Mesodermal cell (in vitro differentiated cells): ENCODE data around the gene SPDYE18.
"Not testable (repeated sequence)": the region's sequence is repeated elsewhere in the genome, so short reads cannot be mapped to it uniquely, and the experiment has no call there.

Experiments
- H3K27ac ChIP-seq: 2 replicates; pipeline ENCODE4 v1.7.0; 2013; ENCODE audit warnings: mild to moderate bottlenecking, low read depth, low read length, moderate library complexity; ENCODE audit not compliant: severe bottlenecking
- H3K36me3 ChIP-seq: 2 replicates; pipeline ENCODE4 v1.7.1; 2013; ENCODE audit warnings: mild to moderate bottlenecking, low read length, moderate library complexity; ENCODE audit not compliant: control insufficient read depth, insufficient read depth
- H3K4me1 ChIP-seq: one replicate; pipeline ENCODE4 v1.7.1; 2013; ENCODE audit warnings: mild to moderate bottlenecking, low read length; ENCODE audit not compliant: insufficient read depth, control insufficient read depth, poor library complexity, severe bottlenecking
- H3K4me3 ChIP-seq: 2 replicates; pipeline ENCODE4 v1.7.0; 2013; ENCODE audit warnings: low read length, control low read depth, mild to moderate bottlenecking; ENCODE audit not compliant: insufficient read depth, poor library complexity, severe bottlenecking; ENCODE audit errors: extremely low read depth
- H3K9me3 ChIP-seq: 2 replicates; pipeline ENCODE4 v1.7.1; 2013; ENCODE audit warnings: mild to moderate bottlenecking, low read length, moderate library complexity; ENCODE audit not compliant: control insufficient read depth
- WGBS, 2 experiments: methylation state at CpG; one replicate each; pipeline ENCODE4 v1.1.5; 2013; ENCODE audit warnings: missing lambda C conversion rate in 2 of 2; ENCODE audit not compliant: insufficient coverage in 2 of 2; 5-methylcytosine and 5-hydroxymethylcytosine counted together

SPDYE18 gene

DNA sequence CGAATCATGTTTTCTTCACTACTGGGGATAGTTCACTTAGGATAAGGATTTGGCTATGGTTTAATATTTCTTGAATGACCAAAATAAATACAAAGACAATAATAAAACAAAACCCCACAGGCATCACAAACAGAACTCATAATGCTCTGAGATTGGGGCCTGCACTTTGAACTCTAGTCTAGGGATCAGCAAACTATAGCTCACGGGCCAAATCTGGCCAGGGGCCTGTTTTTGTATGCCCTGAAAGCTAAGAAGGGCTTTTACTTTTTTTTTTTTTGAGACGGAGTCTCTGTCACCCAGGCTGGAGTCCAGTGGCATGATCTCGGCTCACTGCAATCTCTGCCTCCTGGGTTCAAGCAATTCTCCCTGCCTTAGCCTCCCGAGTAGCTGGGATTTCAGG is 14.7 kb upstream of the SPDYE18 start:
- WGBS, 2 experiments, result 83% methylated on average over 1 of the region's 5 CpGs; no CpG with 5 or more reads in 1 of the 2 experiments
- H3K27ac ChIP-seq, H3K36me3 ChIP-seq, H3K4me1 ChIP-seq, H3K9me3 ChIP-seq, H3K4me3 ChIP-seq: not testable (repeated sequence)

DNA sequence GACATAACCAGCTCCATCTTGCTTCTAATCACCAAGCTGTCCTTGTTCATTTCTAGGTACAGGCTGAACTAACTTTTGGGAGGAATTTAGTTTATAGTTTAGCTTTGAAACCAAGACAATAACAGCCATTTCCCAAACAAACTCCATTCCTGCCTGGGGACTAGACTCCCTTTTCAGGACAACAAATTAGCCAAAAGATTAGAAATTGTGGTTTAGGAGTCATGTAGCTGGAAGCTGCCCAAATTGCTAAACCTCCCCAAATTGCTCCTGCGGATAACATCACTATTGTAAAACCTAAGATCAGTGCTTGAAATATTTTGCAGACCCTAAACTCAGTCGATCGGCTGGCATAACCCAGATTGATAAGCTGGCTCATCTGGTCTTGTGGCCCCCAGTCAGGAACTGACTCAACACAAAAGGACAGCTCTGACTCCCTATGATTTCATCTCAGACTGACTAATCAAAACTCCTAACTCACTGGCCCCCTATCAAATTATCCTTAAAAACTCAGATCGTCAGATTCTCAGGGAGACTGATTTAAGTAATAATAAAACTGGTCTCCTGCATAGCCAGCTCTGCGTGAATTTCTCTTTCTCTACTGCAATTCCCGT is 12.5 kb upstream of the SPDYE18 start:
- H3K4me3 ChIP-seq, H3K4me1 ChIP-seq, H3K27ac ChIP-seq, H3K36me3 ChIP-seq, H3K9me3 ChIP-seq: not testable (repeated sequence)
- WGBS, 2 experiments, result no CpG with 5 or more reads among the region's 6 CpGs

DNA sequence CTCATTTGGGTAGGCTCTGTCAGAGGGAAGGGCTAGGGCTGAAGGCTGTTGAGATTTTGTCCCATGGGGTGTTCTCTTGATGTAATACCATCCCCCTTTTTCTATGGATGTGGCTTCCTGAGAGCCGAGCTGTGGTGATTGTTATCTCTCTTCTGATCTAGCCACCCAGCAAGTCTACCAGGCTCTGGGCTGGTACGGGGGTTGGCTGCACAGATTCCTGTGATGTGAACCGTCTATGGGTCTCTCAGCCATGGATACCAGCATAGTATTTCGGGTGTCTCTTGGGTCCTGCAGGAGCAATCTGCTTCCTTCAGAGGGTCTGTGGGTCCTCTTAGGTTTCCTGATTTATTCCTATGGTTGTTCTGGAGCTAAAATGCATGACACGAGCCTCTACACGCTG is 8.8 kb upstream of the SPDYE18 start:
- H3K27ac ChIP-seq, H3K36me3 ChIP-seq, H3K9me3 ChIP-seq, H3K4me3 ChIP-seq, H3K4me1 ChIP-seq: not testable (repeated sequence)
- WGBS, 2 experiments, result 92 to 100% methylated on average over 4 to 5 of the region's 6 CpGs

DNA sequence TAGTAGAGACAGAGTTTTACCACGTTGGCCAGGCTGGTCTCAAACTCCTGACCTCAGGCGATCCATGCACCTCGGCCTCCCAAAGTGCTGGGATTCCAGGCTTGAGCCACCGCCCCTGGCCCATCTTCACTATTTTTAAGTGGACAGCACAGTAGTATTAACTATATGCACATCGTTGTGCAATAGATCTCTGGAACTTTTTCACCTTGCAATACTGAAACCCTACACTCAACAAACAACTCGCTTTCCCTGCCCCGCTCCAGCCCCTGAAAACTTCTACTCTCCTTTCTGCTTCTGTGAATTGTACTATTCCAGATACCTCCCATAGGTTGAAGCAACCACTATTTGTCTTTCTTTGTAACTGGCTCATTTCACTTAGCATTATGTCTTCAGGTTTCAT is 3.5 kb upstream of the SPDYE18 start:
- 90 to 94% methylated on average over 6 to 7 of the region's 7 CpGs for WGBS, 2 experiments
- not testable (repeated sequence) for H3K9me3 ChIP-seq, H3K36me3 ChIP-seq, H3K27ac ChIP-seq, H3K4me1 ChIP-seq, H3K4me3 ChIP-seq

DNA sequence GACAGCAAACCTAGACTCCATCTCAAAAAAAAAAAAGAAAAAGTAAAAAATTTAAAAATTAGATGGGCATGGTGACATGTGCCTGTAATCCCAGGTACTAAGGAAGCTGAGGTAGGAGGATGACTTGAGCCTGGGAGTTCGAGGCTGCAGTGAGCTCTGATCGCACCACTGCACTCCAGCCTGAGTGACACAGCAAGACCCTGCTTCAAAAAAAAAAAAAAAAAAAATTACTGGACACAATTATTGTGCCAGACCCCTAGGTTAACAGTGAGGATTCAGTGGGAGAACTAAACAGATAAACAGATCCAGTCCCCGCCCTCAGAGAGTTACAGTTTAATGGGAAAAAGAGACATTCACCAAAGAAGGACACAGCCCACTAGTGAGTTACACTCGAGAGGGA is 1.4 kb upstream of the SPDYE18 start:
- H3K4me3 ChIP-seq, H3K36me3 ChIP-seq, H3K9me3 ChIP-seq, H3K27ac ChIP-seq, H3K4me1 ChIP-seq: not testable (repeated sequence)
- WGBS, 2 experiments, result 100% methylated on average over 2 of the region's 4 CpGs

DNA sequence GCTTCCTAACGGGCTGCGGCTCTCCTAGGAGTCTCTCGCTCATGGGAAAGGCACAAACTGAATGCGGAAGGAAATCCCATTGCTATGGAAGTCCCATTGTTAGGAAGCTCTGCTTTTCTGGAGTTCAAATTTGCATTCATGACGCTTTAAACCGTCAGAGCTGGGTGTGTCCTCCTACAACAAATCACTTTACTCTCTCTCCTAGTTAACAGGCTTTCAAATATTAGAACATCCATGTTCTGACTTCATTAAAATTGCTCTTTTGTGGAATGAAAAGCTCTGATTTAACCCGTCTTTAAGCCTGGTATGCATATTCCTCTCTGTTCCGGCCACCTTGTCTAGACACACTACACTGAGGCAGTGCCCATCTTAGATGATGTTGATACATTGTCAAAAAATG is 30.1 kb downstream of the SPDYE18 start, which contains the start of gene SPDYE17:
Gene SPDYE17 (minus strand): TSS at position 101 of the 400 bp plus-strand sequence. CDS start 1,791 bp downstream, outside the sequence.
- H3K27ac ChIP-seq, H3K9me3 ChIP-seq, H3K4me3 ChIP-seq, H3K4me1 ChIP-seq, H3K36me3 ChIP-seq: not testable (repeated sequence)
- WGBS, 2 experiments, result no CpG with 5 or more reads among the region's 8 CpGs

DNA sequence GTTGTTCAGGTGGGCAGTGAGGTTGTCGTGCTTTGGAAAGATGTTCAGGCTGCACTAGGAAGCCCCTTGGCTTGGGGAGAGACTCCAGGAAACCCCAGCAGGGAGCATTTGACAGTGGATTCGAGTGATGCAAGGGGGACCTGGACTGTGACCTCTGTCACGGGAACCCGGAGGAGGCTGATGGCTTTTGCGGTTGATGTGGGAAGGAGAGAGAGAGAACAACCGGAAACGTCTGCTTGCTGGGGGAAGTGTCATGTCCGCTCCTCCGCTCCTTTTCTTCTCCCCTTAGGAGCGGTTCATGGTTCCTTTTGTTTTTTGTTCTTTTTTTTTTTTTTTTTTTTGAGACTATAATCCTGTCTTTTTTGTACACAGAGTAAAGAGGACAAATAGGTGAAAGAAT is 36.0 kb downstream of the SPDYE18 start:
- not testable (repeated sequence) for H3K4me3 ChIP-seq, H3K36me3 ChIP-seq, H3K27ac ChIP-seq, H3K9me3 ChIP-seq, H3K4me1 ChIP-seq
- no CpG with 5 or more reads among the region's 10 CpGs for WGBS, 2 experiments

DNA sequence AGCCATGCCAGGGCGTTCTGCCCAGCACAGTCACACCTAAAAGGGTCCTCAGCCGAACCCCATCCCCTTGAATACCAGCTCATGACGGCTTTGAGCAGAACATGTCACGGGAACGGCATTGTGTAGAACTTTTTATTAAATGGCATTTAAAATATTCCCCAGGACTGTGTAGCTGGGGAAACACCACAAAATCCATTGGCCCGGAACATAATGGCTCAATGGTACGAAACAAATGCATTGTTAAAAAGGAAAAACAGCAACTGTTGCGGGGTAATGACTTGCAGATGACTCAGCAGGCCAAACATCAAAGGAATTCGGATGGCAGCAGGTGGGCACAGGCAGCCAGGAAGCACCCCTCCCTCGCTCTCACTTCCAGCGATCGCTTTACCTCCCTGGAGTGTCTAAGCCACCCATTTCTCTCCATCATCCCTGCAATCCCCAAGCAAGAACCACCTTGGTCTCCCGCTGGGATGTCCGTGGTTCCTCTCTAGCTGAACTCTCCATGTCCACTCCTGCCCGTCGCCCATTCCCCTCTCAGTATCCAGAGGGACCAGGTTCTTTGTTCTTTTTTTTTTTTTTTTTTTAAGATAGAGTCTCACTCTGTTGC is 52.2 kb downstream of the SPDYE18 start:
- H3K36me3 ChIP-seq, H3K9me3 ChIP-seq, H3K4me3 ChIP-seq, H3K4me1 ChIP-seq, H3K27ac ChIP-seq: not testable (repeated sequence)
- no CpG with 5 or more reads among the region's 16 CpGs for WGBS, 2 experiments

DNA sequence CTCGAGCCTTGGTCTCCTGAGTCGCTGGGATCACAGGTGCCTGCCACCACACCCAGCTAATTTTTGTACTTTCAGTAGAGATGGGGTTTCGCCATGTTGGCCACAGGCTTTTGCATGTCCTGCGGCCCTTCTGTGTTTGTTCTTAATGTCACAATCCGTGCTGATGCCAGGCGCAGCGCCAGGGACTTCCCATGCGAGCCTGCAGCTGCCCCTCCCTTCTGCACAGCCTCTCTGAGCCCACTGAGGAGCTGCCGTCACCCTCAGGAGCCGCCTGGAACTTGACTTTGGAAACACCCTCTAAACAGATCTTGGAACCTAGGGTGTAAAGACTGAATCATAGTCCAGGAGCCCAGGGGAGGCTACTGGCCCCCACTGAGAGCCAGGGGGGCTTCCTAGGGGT is 54.4 kb downstream of the SPDYE18 start:
- not testable (repeated sequence) for H3K4me1 ChIP-seq, H3K9me3 ChIP-seq, H3K27ac ChIP-seq, H3K36me3 ChIP-seq, H3K4me3 ChIP-seq
- WGBS, 2 experiments, result 91% methylated on average over 6 of the region's 10 CpGs; no CpG with 5 or more reads in 1 of the 2 experiments

DNA sequence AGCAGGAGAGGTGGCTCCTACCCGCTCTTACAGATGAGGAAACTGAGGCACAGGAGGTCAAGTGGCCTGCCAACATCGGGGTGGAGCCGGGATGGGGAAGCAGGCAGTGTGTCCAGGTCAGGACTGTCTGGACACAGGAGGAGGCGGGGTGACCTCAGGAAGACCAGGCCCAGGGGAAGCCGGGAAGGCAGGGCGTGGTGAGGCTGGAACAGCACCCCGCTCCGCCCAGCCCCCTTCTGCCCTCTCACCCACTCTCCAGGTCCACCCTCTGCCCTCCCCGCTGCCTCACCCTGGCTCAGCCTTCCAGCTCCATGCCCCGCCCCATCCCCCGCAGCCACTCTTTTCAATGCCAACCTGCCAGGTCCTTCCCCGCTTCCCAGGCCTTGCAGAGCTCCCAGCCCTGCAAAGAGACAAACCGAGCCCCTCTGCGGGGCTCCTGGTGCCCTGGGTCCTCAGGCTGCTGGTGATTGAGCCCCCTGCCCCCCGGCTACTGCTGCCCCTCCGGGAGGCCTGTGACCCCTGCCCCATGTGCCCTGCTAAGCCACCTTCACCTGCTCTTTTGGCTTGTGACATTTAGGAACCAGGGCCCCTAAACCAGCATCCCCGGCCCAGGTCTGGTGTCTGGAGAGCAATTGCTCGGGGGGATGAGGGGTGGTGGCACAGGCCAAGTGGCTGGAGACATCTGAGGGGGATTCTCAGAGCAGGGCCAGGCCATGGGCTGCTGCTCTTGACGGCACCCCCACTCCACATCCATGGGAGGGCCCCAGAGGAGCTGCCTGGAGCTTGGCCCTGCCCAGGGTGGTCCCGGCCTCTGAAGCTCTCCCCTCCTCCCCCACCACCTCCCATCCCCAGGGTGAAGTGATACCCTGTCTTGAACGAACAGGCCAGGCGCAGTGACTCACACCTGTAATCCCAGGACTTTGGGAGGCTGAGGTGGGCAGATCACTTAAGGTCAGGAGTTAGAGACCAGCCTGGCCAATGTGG is 55.9 kb downstream of the SPDYE18 start:
- H3K27ac ChIP-seq, H3K4me3 ChIP-seq, H3K9me3 ChIP-seq, H3K36me3 ChIP-seq, H3K4me1 ChIP-seq: not testable (repeated sequence)
- 70 to 100% methylated on average over 1 to 2 of the region's 22 CpGs for WGBS, 2 experiments
